HG03060 (cell line): ENCODE results near the gene COA4.

Experiments used
- ATAC-seq: cut with Tn5 transposase; IDR thresholded peaks from one replicate; pipeline ENCODE4 v1.9.1; 2021; ENCODE audit warnings: low read depth, moderate number of reproducible peaks; ENCODE audit not compliant: unreplicated experiment

Gene COA4

GRCh38 chr11:73866586-73866996 lies 10.1 kb downstream of the COA4 start:
- no peak for ATAC-seq

DNA sequence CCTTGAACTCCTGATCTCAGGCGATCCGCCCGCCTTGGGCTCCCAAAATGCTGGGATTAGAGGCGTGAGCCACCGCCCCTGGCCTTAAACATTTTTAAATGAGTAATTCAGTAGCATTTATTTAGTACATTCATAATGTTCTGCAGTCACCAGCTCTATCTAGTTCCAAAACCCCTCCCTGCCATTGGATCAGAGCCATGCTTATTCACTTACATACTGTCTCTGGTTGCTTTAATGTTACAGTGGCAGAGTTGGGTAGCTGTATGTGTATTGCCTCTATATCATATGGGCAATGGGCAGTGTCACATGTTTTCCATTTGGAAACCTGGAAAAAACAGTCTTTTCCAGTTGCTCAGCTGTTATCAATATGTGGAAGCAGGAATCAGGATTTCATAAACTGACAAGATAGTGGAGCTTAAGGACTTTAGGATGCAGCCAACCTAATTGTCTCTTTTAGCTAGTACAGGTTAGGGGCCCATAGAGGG lies 10.5 kb downstream of the COA4 start:
- no peak for ATAC-seq

DNA sequence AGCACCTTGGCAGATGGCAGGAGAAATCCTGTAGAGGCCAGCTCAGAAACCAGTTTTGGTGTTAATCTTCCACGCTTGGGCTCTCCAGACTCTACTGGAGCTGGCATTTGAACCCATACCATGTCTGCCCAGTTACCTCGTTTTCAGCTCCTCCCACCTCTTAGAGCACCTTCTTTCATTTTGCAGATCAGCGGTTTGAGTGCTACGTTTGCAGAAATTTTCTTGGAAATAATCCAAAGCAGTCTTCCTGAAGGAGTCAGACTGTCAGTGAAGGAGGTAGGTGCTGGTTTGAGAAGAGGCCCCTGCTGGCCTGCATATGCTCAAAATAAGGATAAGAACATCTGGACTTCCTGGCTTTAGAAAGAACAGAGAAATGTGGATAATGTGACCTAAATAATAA lies 13.7 kb downstream of the COA4 start:
- no peak for ATAC-seq

- no peak for ATAC-seq
These were observed 16.4 kb downstream of the COA4 start for GRCh38 chr11:73860202-73860601.

DNA sequence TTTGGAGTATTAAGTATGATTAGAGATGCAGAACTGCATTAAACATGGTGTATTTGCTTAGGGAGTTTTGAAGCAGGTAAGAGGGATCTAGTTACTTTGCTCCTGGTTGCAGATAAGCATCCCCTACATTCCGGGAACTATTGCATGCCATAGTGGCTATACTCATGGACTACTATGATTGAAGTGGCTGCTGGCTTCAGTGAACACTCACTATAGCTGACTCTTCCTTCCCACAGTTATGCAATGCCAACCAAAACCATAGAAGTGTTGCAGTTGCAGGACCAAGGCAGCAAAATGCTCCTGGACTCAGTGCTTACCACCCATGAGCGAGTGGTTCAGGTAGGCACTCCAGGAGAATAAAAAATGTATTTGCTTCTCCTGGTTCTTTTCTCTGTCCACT lies 17.0 kb downstream of the COA4 start:
- no peak for ATAC-seq

GRCh38 chr11:73856031-73856567 lies 20.5 kb downstream of the COA4 start:
- no peak for ATAC-seq

DNA sequence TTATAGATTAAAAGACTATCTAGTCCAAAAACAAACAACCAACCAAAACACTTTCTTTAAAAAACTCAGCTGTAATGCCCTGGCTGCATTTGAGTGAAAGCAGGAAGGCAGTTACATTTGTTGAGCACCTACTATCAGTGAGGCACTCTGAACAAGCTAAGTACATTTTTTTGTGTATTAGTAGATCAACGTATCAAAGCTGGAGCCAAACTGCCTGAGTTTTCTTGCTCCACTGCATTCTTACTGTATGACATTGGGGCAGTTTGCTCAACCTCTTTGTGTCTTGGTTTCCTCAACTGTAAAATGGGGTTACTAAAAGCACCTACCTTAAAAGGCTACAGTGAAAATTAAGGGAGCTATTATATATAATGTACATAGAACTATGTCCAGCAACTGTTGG lies 22.0 kb downstream of the COA4 start:
- no peak for ATAC-seq

GRCh38 chr11:73852049-73852448 lies 24.6 kb downstream of the COA4 start:
- no peak for ATAC-seq

- ATAC-seq: no peak
These were observed 25.4 kb downstream of the COA4 start for GRCh38 chr11:73851046-73851764.

DNA sequence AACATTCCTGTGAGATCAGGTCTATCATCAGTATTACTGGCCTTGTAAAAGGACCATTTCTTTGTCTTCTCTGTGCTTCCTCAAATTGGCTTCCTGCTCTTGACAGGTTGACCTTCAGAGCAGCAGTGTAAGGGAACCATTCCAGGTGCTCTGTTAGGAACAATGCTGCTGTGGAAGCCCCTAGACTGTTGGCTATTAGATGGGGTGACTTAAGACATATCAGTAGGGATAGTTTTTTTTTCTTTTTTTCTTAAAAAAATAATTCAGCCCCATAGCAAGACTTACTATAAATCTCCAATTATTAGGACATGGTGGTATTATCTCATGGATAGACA lies 37.6 kb downstream of the COA4 start:
- ATAC-seq: no peak

GRCh38 chr11:73838443-73839122 lies 38.1 kb downstream of the COA4 start:
- ATAC-seq: no peak

GRCh38 chr11:73833067-73833466 lies 43.6 kb downstream of the COA4 start:
- no peak for ATAC-seq

- ATAC-seq: no peak
These were observed 46.4 kb downstream of the COA4 start for GRCh38 chr11:73830261-73830660.
